ENCODE measurements around the gene EZR.

- no peak for TF ChIP-seq YY1 (IDR thresholded peaks at IDR 0.05; ENCODE audit: insufficient read depth, insufficient read length)
- no peak for TF ChIP-seq ZNF274 (IDR thresholded peaks at IDR 0.05; ENCODE audit: low read depth, low read length)
Observed at GRCh38 chr6:158751921-158752320, 67.2 kb downstream of the EZR start.

Measured in NT2/D1 (cell line).